Smooth muscle cell (in vitro differentiated cells): Measurements from ENCODE around the gene GAD1. TPM values are rescaled to one million over a fixed set of nuclear protein-coding genes. Genes with fewer than 3 reads are reported as not detected.

Experiments
- DNase-seq: peaks from one replicate; lab custom pipeline; 2025; ENCODE audit not compliant: unreplicated experiment; lab: John Stamatoyannopoulos, UW
- H2AFZ ChIP-seq: fragments of 200-600 bp; sonication (generic); 2 replicates; pipeline ENCODE4 v1.6.0; 2016; ENCODE audit warnings: antibody characterized with exemption, low read depth, mild to moderate bottlenecking
- H3F3A ChIP-seq: fragments of 200-600 bp; sonication (generic); 2 replicates; pipeline ENCODE4 v1.6.0; 2017; ENCODE audit warnings: antibody characterized with exemption, low read depth
- H3K27ac ChIP-seq: fragments of 200-600 bp; sonication (generic); 2 replicates; pipeline ENCODE4 v1.5.1; 2016; ENCODE audit warnings: low read depth, mild to moderate bottlenecking
- H3K27me3 ChIP-seq: fragments of 200-600 bp; sonication (generic); 2 replicates; pipeline ENCODE4 v1.6.1; 2016; ENCODE audit warnings: low read depth, mild to moderate bottlenecking
- H3K36me3 ChIP-seq: fragments of 200-600 bp; sonication (generic); 2 replicates; pipeline ENCODE4 v1.5.1; 2016; ENCODE audit warnings: low read depth
- H3K4me1 ChIP-seq: fragments of 200-600 bp; sonication (generic); 2 replicates; pipeline ENCODE4 v1.5.1; 2016; ENCODE audit warnings: low read depth
- H3K4me2 ChIP-seq: fragments of 200-600 bp; sonication (generic); 2 replicates; pipeline ENCODE4 v1.6.0; 2016; ENCODE audit warnings: mild to moderate bottlenecking
- H3K4me3 ChIP-seq: fragments of 200-600 bp; sonication (generic); 2 replicates; pipeline ENCODE4 v1.5.1; 2016; ENCODE audit warnings: mild to moderate bottlenecking
- H3K79me2 ChIP-seq: fragments of 200-600 bp; sonication (generic); 2 replicates; pipeline ENCODE4 v1.6.0; 2016; ENCODE audit warnings: low read depth, mild to moderate bottlenecking
- H3K9ac ChIP-seq: fragments of 200-600 bp; sonication (generic); 2 replicates; pipeline ENCODE4 v1.6.0; 2016; ENCODE audit warnings: low read depth
- H3K9me3 ChIP-seq: fragments of 200-600 bp; sonication (generic); replicated peaks from 2 replicates; pipeline ENCODE4 v1.5.1; 2016; ENCODE audit warnings: low read depth
- H4K20me1 ChIP-seq: fragments of 200-600 bp; sonication (generic); 2 replicates; pipeline ENCODE4 v1.6.0; 2016; ENCODE audit warnings: low read depth
- WGBS: methylation state at CpG from one replicate; pipeline ENCODE4 v1.1.7; 2016; ENCODE audit warnings: low lambda C conversion rate; 5-methylcytosine and 5-hydroxymethylcytosine counted together
- polyA plus RNA-seq: library from polyadenylated mRNA; unstranded; fragments of >200 nt; fragmentation: Nextera tagmentation; extraction: Ambion mirVana; gene quantifications from 2 replicates; pipeline ENCODE4 v1.2.1, GENCODE V29; 2016
- total RNA-seq: library from RNA; depleted of rRNA; stranded (reverse); fragments of >200 nt; gene quantifications from 2 replicates; pipeline ENCODE4 v1.2.3, GENCODE V29; 2014
- TF ChIP-seq, protein P1 (sequence below): fragments of 200-600 bp; sonication (generic); IDR thresholded peaks from 2 replicates; pipeline ENCODE4 v1.5.1; 2017; ENCODE audit warnings: borderline replicate concordance, mild to moderate bottlenecking, antibody characterized with exemption; ENCODE audit not compliant: insufficient read depth, poor library complexity, severe bottlenecking

The GAD1 gene
- total and polyA plus RNA-seq, 2 experiments from 2014 or later, result 0.11 to 1.0 TPM

DNA sequence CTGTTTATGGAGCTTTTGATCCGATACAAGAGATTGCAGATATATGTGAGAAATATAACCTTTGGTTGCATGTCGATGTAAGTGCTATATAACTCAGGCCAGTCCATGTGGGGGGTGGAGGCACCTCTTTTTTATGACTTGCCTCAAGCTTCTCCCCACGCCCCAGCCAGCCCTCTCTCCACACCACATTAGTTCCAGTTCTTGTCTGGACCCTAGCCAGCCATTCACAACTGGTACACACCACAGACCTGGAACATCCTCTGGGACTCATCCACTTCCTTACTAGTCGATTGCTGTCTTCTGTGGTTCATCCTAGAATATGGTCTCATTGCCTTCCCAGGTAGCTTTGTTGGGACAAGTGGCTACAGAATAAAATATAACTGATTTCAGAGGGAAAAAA is 31.0 kb downstream of the GAD1 start:
- Histone ChIP-seq H3F3A (peaks cover 9% of the 10 kb centered on the region), H4K20me1 (no peaks in the 10 kb centered on the region), H3K9me3 (no peaks in the 10 kb centered on the region), H3K9ac (no peak overlapping the region), H3K4me1 (peaks cover 11% of the 10 kb centered on the region), H3K4me3 (no peak overlapping the region), H3K4me2 (no peak overlapping the region), H2AFZ (no peak overlapping the region), H3K36me3 (no peaks in the 10 kb centered on the region), H3K27me3 (no peaks in the 10 kb centered on the region), H3K79me2 (no peaks in the 10 kb centered on the region), H3K27ac (no peak overlapping the region)
- DNase-seq, result no peak
- TF ChIP-seq, protein P1, sequence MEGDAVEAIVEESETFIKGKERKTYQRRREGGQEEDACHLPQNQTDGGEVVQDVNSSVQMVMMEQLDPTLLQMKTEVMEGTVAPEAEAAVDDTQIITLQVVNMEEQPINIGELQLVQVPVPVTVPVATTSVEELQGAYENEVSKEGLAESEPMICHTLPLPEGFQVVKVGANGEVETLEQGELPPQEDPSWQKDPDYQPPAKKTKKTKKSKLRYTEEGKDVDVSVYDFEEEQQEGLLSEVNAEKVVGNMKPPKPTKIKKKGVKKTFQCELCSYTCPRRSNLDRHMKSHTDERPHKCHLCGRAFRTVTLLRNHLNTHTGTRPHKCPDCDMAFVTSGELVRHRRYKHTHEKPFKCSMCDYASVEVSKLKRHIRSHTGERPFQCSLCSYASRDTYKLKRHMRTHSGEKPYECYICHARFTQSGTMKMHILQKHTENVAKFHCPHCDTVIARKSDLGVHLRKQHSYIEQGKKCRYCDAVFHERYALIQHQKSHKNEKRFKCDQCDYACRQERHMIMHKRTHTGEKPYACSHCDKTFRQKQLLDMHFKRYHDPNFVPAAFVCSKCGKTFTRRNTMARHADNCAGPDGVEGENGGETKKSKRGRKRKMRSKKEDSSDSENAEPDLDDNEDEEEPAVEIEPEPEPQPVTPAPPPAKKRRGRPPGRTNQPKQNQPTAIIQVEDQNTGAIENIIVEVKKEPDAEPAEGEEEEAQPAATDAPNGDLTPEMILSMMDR, result no peak
- 92% methylated on average over 4 of the region's 4 CpGs for WGBS

DNA sequence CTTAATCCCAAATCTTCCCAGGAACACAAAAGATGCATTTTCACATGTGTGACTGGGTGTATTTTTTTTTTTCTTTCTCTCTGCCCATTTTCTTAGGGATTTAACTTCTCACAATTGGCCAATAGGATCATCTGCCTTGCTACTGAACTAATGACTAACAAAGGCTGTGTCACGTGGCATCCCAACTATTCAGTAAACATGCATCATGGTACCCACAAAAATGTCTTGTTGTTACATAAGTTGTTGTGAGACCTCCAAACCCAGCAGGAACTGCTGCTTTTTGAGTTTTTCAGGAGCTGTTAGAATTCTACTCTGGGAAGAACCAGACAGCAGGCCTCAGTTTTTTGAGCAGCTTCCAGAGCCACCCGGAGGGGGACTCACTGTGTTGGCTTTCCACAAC is 31.9 kb downstream of the GAD1 start:
- TF ChIP-seq, protein P1, result no peak
- 44% methylated on average over 2 of the region's 2 CpGs for WGBS
- DNase-seq, result no peak
- Histone ChIP-seq H4K20me1 (no peaks in the 10 kb centered on the region), H3K27me3 (no peaks in the 10 kb centered on the region), H3F3A (peaks cover 3% of the 10 kb centered on the region), H3K9ac (no peak overlapping the region), H3K9me3 (no peaks in the 10 kb centered on the region), H3K4me3 (no peak overlapping the region), H3K4me2 (no peak overlapping the region), H3K36me3 (no peaks in the 10 kb centered on the region), H3K4me1 (peaks cover 3% of the 10 kb centered on the region), H3K79me2 (no peaks in the 10 kb centered on the region), H2AFZ (no peak overlapping the region), H3K27ac (no peak overlapping the region)

DNA sequence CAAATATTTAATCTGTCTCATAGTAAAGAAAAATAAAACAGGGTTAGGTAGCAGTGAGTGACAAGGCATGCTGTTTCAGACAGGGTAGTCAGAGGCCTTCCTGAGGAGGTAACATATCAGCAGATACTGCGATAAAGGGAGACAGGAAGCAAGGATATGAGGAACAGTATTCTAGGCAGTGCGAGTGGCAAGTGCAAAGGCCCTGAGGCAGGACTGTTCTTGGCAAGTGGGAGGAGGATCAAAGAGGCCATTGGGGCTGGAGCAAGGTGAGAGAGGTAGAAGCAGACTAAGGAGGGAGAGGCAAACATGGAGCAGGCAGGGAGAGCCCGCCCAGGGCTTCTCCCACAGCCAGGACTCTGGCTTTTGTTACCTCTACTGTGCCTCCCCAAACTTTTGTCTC is 33.6 kb downstream of the GAD1 start:
- H4K20me1 ChIP-seq, result no peaks in the 10 kb centered on the region
- no peak overlapping the region for H3K9ac ChIP-seq
- WGBS, result 96% methylated on average over 3 of the region's 3 CpGs

DNA sequence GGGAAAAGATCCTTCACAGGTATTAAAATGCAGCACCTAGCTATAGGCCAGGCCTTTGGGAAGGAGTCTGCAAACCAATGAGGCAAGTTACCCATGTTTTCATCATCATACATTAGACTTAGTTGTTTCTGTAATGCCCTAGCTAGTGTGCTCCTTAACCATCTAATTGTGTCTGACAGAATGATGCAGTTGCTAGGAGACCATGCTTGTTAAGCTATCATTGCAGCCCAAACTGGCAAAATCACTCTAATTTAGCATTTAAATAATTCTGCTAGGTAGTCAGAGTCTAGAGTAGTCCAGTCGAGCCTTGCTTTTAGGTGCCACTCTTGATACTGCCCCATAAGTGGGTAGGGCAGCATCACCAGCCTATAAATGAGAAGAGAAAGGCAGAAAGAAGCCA is 34.9 kb downstream of the GAD1 start:
- Histone ChIP-seq H3F3A (no peaks in the 10 kb centered on the region), H3K4me3 (no peak overlapping the region), H3K9me3 (no peaks in the 10 kb centered on the region), H3K4me1 (no peaks in the 10 kb centered on the region), H3K27me3 (no peaks in the 10 kb centered on the region), H2AFZ (no peak overlapping the region), H3K27ac (no peak overlapping the region), H4K20me1 (no peaks in the 10 kb centered on the region), H3K4me2 (no peak overlapping the region), H3K9ac (no peak overlapping the region), H3K79me2 (no peaks in the 10 kb centered on the region), H3K36me3 (no peaks in the 10 kb centered on the region)
- DNase-seq, result no peak
- TF ChIP-seq, protein P1, result no peak
- 95% methylated on average over 1 of the region's 1 CpG for WGBS

More for the DNA sequence above, 33.6 kb downstream of the GAD1 start:
- H3K27me3 ChIP-seq, result no peaks in the 10 kb centered on the region
- TF ChIP-seq, protein P1, result no peak
- no peak overlapping the region for H2AFZ ChIP-seq
- no peak overlapping the region for H3K4me3 ChIP-seq
- no peaks in the 10 kb centered on the region for H3F3A ChIP-seq
- no peaks in the 10 kb centered on the region for H3K79me2 ChIP-seq
- H3K4me2 ChIP-seq, result no peak overlapping the region
- H3K9me3 ChIP-seq, result no peaks in the 10 kb centered on the region
- H3K27ac ChIP-seq, result no peak overlapping the region
- no peaks in the 10 kb centered on the region for H3K4me1 ChIP-seq
- H3K36me3 ChIP-seq, result no peaks in the 10 kb centered on the region
- no peak for DNase-seq
